HG03460 (cell line): ENCODE measurements around the gene HSPG2.

Experiments used
- ATAC-seq: cut with Tn5 transposase; IDR thresholded peaks from one replicate; pipeline ENCODE4 v1.9.1; 2021; ENCODE audit not compliant: unreplicated experiment

HSPG2 gene

DNA sequence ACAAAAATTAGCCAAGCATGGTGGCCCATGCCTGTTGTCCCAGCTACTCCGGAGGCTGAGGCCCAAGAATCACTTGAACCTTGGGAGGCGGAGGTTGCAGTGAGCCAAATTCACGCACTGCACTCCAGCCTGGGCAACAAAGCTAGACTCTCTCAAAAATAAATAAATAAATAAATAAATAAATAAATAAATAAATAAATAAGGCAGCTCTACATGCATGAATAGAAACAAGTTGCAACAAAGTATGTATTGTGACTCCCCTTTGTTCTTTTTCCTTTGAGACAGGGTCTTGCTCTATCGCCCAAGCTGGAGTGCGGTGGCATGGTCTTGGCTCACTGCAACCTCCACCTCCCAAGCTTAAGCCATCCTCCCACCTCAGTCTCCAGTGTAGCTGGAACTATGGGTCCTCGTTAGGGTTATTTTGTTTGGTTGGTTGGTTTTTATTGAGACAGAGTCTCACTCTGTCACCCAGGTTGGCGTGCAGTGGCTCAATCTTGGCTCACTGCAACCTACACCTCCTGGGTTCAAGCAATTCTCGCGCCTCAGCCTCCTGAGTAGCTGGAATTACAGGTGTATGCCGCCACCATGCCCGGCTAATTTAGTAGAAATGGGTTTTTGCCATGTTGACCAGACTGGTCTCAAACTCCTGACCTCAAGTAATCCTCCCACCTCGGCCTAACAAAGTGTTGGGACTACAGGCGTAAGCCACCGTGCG is 162.1 kb downstream of the HSPG2 start:
- ATAC-seq: no peak

DNA sequence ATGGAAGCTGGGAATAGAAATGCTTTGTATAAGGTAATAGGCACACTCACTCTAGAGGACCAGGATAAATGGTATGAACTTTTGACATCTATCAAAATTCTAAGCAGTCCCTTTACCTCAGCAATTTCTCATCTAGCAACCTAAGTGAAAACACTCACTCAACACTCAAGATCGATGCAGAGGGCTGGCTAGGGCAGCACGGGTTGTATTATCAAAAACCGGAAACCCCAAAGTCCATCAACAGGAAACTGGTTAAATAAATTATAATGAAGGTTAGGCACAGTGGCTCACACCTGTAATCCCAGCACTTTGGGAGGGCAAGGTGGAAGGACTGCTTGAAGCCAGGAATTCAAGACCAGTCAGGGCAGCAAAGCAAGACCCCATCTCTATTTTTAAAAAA is 163.5 kb downstream of the HSPG2 start:
- no peak for ATAC-seq
